Measurements from ENCODE around the gene MTM1. TPM values are rescaled to one million over a fixed set of nuclear protein-coding genes. Genes with fewer than 3 reads are reported as not detected.

The MTM1 gene
- total and polyA plus RNA-seq, 8 donors, result 1.1 to 10.2 (median 4.2) TPM

- H3K36me3 ChIP-seq, result no peaks in the 10 kb centered on the region
- TF ChIP-seq, protein P1, sequence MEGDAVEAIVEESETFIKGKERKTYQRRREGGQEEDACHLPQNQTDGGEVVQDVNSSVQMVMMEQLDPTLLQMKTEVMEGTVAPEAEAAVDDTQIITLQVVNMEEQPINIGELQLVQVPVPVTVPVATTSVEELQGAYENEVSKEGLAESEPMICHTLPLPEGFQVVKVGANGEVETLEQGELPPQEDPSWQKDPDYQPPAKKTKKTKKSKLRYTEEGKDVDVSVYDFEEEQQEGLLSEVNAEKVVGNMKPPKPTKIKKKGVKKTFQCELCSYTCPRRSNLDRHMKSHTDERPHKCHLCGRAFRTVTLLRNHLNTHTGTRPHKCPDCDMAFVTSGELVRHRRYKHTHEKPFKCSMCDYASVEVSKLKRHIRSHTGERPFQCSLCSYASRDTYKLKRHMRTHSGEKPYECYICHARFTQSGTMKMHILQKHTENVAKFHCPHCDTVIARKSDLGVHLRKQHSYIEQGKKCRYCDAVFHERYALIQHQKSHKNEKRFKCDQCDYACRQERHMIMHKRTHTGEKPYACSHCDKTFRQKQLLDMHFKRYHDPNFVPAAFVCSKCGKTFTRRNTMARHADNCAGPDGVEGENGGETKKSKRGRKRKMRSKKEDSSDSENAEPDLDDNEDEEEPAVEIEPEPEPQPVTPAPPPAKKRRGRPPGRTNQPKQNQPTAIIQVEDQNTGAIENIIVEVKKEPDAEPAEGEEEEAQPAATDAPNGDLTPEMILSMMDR (IDR thresholded peaks at IDR 0.05), result no peak
- H3K4me3 ChIP-seq, result no peak overlapping the region
- H3K27me3 ChIP-seq, result peaks cover 0 to 3% (median 2%) of the 10 kb centered on the region in 4 donors
- FAIRE-seq, result no peak
- H3K9me3 ChIP-seq, result no peaks in the 10 kb centered on the region
- WGBS, 2 donors, result 44 to 50% methylated on average over 3 of the region's 3 CpGs
- DNase-seq, result no peak
- intact Hi-C loops (cut with DNase I), result no loop called here
- ATAC-seq, result no peak
- H3K27ac ChIP-seq, result no peak overlapping the region
- H3K4me1 ChIP-seq, result peaks cover 0 to 3% (median 0%) of the 10 kb centered on the region in 3 donors
Measured at GRCh38 chrX:150564838-150565237, 3.6 kb upstream of the MTM1 start.

DNA sequence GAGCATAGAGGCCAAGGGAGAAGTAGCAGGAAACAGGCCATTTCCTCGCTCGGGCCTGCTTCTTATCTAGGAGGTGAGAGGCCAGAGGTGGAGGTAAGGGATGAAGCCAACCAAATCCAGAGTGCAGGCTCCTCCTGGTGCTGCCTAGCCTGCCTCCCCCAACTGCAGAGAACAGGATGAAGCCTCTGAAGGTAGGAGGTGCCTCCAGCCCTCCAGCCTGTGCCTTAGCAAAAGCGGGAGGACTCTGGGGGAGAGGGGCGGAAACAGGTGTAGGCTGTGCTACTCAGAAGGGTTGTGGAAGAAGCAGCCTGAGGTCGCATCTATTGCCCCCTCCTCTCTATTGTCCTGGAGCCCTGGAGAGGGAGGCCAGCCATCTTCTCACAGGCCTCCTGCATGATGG, 2.9 kb upstream of the MTM1 start:
- intact Hi-C loops (cut with DNase I), result no loop called here
- TF ChIP-seq, protein P1 (IDR thresholded peaks at IDR 0.05), result no peak
- FAIRE-seq, result no peak
- H3K4me1 ChIP-seq, result peaks cover 0 to 9% (median 0%) of the 10 kb centered on the region in 3 donors
- no peak overlapping the region for H3K27ac ChIP-seq
- ATAC-seq, result no peak
- no peaks in the 10 kb centered on the region for H3K9me3 ChIP-seq
- no peaks in the 10 kb centered on the region for H3K36me3 ChIP-seq
- peaks cover 0 to 3% (median 2%) of the 10 kb centered on the region in 4 donors for H3K27me3 ChIP-seq
- no peak overlapping the region for H3K4me3 ChIP-seq
- WGBS, 2 donors, result 81 to 82% methylated on average over 5 of the region's 5 CpGs
- DNase-seq, result no peak

DNA sequence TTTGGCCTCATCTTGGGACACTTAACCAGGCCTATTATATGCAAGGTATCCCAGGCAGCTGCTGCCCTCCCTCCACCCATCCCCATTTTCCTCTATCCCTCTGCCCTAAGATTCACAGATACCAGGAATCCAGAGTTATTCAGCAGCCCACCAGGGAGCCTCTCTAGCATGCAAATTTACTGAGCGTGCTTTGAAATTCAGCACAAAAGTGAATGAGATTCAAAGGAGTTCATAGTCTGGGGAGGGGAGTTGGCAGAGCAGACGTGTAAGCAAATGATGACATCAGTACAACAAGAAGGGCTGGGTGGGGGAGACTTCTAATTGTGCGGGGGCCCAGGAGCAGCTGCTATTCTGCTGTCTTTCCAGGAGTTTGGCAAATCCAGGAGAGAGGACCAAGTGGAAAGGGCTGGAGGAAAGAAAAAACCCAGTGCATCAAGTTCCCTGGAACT, 1.7 kb upstream of the MTM1 start:
- H3K27ac ChIP-seq, result no peak overlapping the region
- TF ChIP-seq, protein P1 (IDR thresholded peaks at IDR 0.05), result no peak
- ATAC-seq, result no peak
- peaks cover 0 to 3% (median 2%) of the 10 kb centered on the region in 4 donors for H3K27me3 ChIP-seq
- H3K4me3 ChIP-seq, result no peak overlapping the region
- WGBS, 2 donors, result 59 to 74% methylated on average over 3 of the region's 3 CpGs
- H3K4me1 ChIP-seq, result peaks cover 0 to 9% (median 0%) of the 10 kb centered on the region in 3 donors
- FAIRE-seq, result no peak
- no peak for DNase-seq
- no peaks in the 10 kb centered on the region for H3K36me3 ChIP-seq
- H3K9me3 ChIP-seq, result no peaks in the 10 kb centered on the region
- intact Hi-C loops (cut with DNase I), result no loop called here

DNA sequence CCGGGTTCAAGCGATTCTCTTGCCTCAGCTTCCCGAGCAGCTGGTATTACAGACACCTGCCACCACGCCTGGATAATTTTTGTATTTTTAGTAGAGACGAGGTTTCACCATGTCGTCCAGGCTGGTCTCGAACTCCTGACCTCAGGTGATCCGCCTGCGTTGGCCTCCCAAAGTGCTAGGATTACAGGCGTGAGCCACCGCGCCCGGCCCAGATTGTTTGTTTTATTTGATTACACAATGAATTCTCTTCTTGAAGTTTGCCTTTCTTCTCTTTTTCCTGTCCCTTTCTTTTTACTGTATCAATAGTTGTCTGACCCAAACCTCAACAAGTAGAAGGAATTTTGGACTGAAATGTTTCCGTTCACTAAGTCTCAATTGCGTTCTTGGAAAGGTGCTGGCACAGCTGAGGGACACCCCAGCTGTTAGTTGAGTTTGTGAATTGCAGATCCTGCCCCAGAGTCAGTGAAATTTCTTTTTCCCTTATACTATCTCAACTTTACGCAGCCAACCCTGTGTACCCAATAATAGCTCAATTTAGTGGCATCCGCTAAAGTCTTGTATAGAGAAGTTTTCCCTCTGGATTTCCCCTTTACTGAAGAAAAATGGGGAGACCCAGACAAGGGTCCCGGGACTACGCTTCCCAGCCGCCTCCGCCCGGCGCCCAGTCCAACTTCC, 639 bp upstream of the MTM1 start:
- DNase-seq (no peak), ATAC-seq (no peak), FAIRE-seq (no peak)
- Histone ChIP-seq H3K9me3 (no peaks in the 10 kb centered on the region), H3K4me3 (peak overlapping the region in 2 of 4 donors; percentile 18 to 50), H3K27ac (no peak overlapping the region), H3K27me3 (peaks cover 0 to 3% (median 0%) of the 10 kb centered on the region in 4 donors), H3K36me3 (no peaks in the 10 kb centered on the region), H3K4me1 (peaks cover 0 to 9% (median 0%) of the 10 kb centered on the region in 3 donors)
- intact Hi-C loops (cut with DNase I), result no loop called here
- TF ChIP-seq, protein P1 (IDR thresholded peaks at IDR 0.05), result no peak
- 56 to 64% methylated on average over 23 of the region's 23 CpGs for WGBS, 2 donors

DNA sequence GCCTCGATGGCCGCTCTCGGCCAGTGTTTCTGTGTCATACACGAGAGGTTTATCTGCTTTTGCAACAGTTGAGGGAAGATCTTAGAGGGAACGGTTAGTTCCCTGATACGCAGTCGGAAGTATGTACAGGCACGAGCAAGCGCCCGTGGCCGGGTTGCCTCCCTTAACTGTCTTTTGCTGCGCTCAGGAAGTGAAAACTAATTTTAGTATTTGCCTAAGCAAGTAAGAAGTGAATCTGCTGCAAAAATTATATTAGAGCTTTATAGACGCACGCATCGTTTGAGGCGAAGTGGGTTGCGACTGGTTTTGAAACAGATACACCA, 695 bp downstream of the MTM1 start:
- WGBS, 2 donors, result 4 to 34% methylated on average over 17 of the region's 17 CpGs
- Histone ChIP-seq H3K36me3 (no peaks in the 10 kb centered on the region), H3K4me1 (peaks cover 0 to 9% (median 0%) of the 10 kb centered on the region in 3 donors), H3K27me3 (peaks cover 0 to under 1% (median 0%) of the 10 kb centered on the region in 4 donors), H3K9me3 (no peaks in the 10 kb centered on the region), H3K4me3 (peak overlapping the region; percentile 24 to 60 (median 48)), H3K27ac (peak overlapping the region; percentile 60 to 84 (median 72))
- TF ChIP-seq, protein P1 (IDR thresholded peaks at IDR 0.05), result no peak
- FAIRE-seq, result no peak
- peak in 3 of 4 donors; percentile 11 to 20 (median 15) for ATAC-seq
- no peak for DNase-seq
- intact Hi-C loops (cut with DNase I), result no loop called here
